Spleen (tissue), 11 donors: Measurements from ENCODE around the gene CHD1. TPM values are rescaled to one million over a fixed set of nuclear protein-coding genes. Genes with fewer than 3 reads are reported as not detected.

Experiments used
- DNase-seq: peaks from one replicate; pipeline ENCODE4 v3.0.0-alpha.2; 2020
- H3K27ac ChIP-seq, 8 donors: fragments of 200-600 bp; sonication (generic) in 7 of 8; 1 replicate in 4 of 8; 2 replicates in 4 of 8; pipeline versions ENCODE4 v1.5.0 to v1.8.0; 2016 to 2021; ENCODE audit warnings: inconsistent platforms in 4 of 8, mild to moderate bottlenecking in 4 of 8, moderate library complexity in 1 of 8
- H3K27me3 ChIP-seq, 7 donors: fragments of 200-600 bp; sonication (generic) in 6 of 7; replicated peaks in 1 of 7; 1 replicate in 4 of 7; 2 replicates in 3 of 7; pipeline versions ENCODE4 v1.5.0 to v1.8.0; 2016 to 2021; ENCODE audit warnings: inconsistent platforms in 3 of 7, mild to moderate bottlenecking in 1 of 7
- H3K36me3 ChIP-seq, 6 donors: fragments of 200-600 bp; sonication (generic) in 5 of 6; 1 replicate in 4 of 6; 2 replicates in 2 of 6; pipeline versions ENCODE4 v1.5.0 to v1.8.0; 2016 to 2021; ENCODE audit warnings: inconsistent platforms in 2 of 6
- H3K4me1 ChIP-seq, 6 donors: fragments of 200-600 bp; sonication (generic) in 5 of 6; 1 replicate in 3 of 6; 2 replicates in 3 of 6; pipeline versions ENCODE4 v1.5.0 to v1.8.0; 2016 to 2021; ENCODE audit warnings: inconsistent platforms in 3 of 6
- H3K4me3 ChIP-seq, 8 donors: fragments of 200-600 bp; sonication (generic) in 7 of 8; 1 replicate in 4 of 8; 2 replicates in 4 of 8; pipeline versions ENCODE4 v1.5.0 to v1.8.0; 2016 to 2021; ENCODE audit warnings: inconsistent platforms in 4 of 8, mild to moderate bottlenecking in 4 of 8, moderate library complexity in 2 of 8
- H3K9me3 ChIP-seq, 8 donors: fragments of 200-600 bp; sonication (generic) in 7 of 8; 1 replicate in 4 of 8; 2 replicates in 4 of 8; pipeline versions ENCODE4 v1.5.0 to v1.8.0; 2016 to 2021; ENCODE audit warnings: inconsistent platforms in 4 of 8
- POLR2A ChIP-seq, 3 donors: fragments of 450-650 bp; IDR thresholded peaks; one replicate each; pipeline ENCODE4 v1.5.1; 2017; ENCODE audit warnings: antibody characterized with exemption in 3 of 3, mild to moderate bottlenecking in 1 of 3
- POLR2AphosphoS5 ChIP-seq, 3 donors: sonication (generic); formaldehyde crosslinking; IDR thresholded peaks; one replicate each; pipeline ENCODE4 v1.5.1; 2017; ENCODE audit warnings: antibody characterized with exemption in 3 of 3
- WGBS, 5 donors: extraction: QIAGEN DNeasy Blood & Tissue Kit in 3 of 5; methylation state at CpG; one replicate each; pipeline versions ENCODE4 v1.1.5 to v1.1.7; 2013 to 2018; 5-methylcytosine and 5-hydroxymethylcytosine counted together
- intact Hi-C: fragments of 100-400 bp; cut with DNase I; formaldehyde crosslinking; loops from one replicate; pipeline ENCODE4 v1.15.0; 2023; ENCODE audit warnings: low total_unique reads
- polyA plus RNA-seq, 3 donors: library from polyadenylated mRNA; stranded (reverse); fragments of 200-250 nt; gene quantifications; one replicate each; pipeline ENCODE4 v1.2.1, GENCODE V29; 2013
- total RNA-seq, 7 donors: library from RNA; depleted of rRNA in 3 of 7; stranded (reverse); fragments of >200 nt in 3 of 7; fragmentation: NEBNext Ultra II Directional in 4 of 7; extraction: Animal tissue kit (Norgen Biotek cat#: 25700) in 4 of 7; gene quantifications; one replicate each; pipeline versions ENCODE4 v1.1.0 to v1.2.1, GENCODE V29; 2016 to 2021
- TF ChIP-seq, protein P1 (sequence below), 11 experiments: fragments of 200-600 bp in 7 of 11; fragments of 450-650 bp in 4 of 11; sonication (generic) in 4 of 11; IDR thresholded peaks in 8 of 11; conservative IDR thresholded peaks in 3 of 11; 1 replicate in 7 of 11; 2 replicates in 4 of 11; pipeline versions ENCODE4 v1.4.0 to v1.8.0; 2016 to 2021; ENCODE audit warnings: antibody characterized with exemption in 11 of 11, inconsistent platforms in 4 of 11, mild to moderate bottlenecking in 1 of 11
- donor health status: healthy with polysubstance abuse.
- donor health status: DM: no; HTN: no; CAD: no; lungs with moderate emphysema.
- donor health status: DM: no; HTN: no; CAD: no.
- donor health status: Bipolar disorder and iron deficiency.
- donor health status: healthy.
- donor health status: DM: no; HTN: no; CAD: no.
- donor health status: DM: yes; HTN: yes; CAD: no.

The CHD1 gene
- total and polyA plus RNA-seq, 10 donors, result 17.3 to 118 (median 66.1) TPM

DNA sequence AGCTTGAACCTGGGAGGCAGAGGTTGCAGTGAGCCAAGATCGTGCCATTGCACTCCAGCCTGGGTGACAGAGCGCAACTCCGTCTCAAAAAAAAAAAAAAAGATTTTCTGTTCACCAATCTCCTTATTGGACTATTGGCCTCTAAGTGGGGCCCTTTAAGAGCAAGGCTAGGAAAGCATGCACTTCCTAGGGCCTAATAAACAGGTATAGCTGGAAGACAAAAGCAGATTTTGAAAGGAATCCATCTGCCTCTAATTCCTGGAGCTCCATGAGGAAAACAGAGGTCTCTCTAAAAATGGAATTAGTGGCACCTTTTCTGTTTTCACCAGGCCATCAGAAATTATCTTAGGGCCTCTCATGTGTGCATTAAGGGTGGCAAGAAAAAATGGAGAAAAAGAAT lies 85.3 kb downstream of the CHD1 start:
- WGBS, 5 donors, result 91 to 97% (median 94%) methylated on average over 3 of the region's 3 CpGs

DNA sequence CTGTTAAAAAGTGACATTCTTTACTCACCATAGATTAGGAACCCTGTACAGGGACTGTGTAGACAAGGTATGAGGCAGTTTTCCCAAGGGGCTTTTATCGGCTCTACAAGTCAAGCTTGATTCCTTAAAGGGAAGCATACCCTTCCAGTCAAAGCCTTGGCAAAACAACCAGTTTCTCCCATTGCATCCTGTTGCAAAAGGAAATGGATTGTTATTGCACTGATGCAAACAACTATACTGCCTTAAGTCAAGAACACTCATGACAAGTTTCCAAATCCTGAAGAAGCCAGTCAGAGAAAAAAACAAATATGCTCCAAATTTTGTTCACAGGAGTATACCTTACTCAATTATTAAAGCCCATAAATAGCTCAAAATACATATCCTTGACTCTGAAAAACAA lies 87.9 kb downstream of the CHD1 start:
- Histone ChIP-seq H3K27me3 (no peaks in the 10 kb centered on the region), H3K4me1 (no peaks in the 10 kb centered on the region), H3K4me3 (no peak overlapping the region), H3K9me3 (peaks cover 0 to 19% (median 17%) of the 10 kb centered on the region in 8 donors), H3K27ac (no peak overlapping the region), H3K36me3 (no peaks in the 10 kb centered on the region)
- intact Hi-C loops, result no loop called here
- WGBS, 5 donors, result 81 to 100% (median 94%) methylated on average over 1 of the region's 1 CpG
- TF ChIP-seq POLR2AphosphoS5 (IDR thresholded peaks at IDR 0.05), result no peak
- TF ChIP-seq, protein P1, sequence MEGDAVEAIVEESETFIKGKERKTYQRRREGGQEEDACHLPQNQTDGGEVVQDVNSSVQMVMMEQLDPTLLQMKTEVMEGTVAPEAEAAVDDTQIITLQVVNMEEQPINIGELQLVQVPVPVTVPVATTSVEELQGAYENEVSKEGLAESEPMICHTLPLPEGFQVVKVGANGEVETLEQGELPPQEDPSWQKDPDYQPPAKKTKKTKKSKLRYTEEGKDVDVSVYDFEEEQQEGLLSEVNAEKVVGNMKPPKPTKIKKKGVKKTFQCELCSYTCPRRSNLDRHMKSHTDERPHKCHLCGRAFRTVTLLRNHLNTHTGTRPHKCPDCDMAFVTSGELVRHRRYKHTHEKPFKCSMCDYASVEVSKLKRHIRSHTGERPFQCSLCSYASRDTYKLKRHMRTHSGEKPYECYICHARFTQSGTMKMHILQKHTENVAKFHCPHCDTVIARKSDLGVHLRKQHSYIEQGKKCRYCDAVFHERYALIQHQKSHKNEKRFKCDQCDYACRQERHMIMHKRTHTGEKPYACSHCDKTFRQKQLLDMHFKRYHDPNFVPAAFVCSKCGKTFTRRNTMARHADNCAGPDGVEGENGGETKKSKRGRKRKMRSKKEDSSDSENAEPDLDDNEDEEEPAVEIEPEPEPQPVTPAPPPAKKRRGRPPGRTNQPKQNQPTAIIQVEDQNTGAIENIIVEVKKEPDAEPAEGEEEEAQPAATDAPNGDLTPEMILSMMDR (IDR thresholded peaks at IDR 0.05 in 8 of 11, conservative IDR thresholded peaks at IDR 0.05 in 3 of 11), result no peak
- TF ChIP-seq POLR2A (IDR thresholded peaks at IDR 0.05), result no peak
- DNase-seq, result no peak

More for the DNA sequence above, 85.3 kb downstream of the CHD1 start:
- Histone ChIP-seq H3K4me3 (no peak overlapping the region), H3K27ac (no peak overlapping the region), H3K27me3 (no peaks in the 10 kb centered on the region), H3K9me3 (peaks cover 0 to 19% (median 17%) of the 10 kb centered on the region in 8 donors), H3K4me1 (no peaks in the 10 kb centered on the region), H3K36me3 (no peaks in the 10 kb centered on the region)
- no peak for DNase-seq
- intact Hi-C loops, result no loop called here
- TF ChIP-seq POLR2A (IDR thresholded peaks at IDR 0.05) (no peak), POLR2AphosphoS5 (IDR thresholded peaks at IDR 0.05) (no peak)
- TF ChIP-seq, protein P1 (IDR thresholded peaks at IDR 0.05 in 8 of 11, conservative IDR thresholded peaks at IDR 0.05 in 3 of 11), result no peak

DNA sequence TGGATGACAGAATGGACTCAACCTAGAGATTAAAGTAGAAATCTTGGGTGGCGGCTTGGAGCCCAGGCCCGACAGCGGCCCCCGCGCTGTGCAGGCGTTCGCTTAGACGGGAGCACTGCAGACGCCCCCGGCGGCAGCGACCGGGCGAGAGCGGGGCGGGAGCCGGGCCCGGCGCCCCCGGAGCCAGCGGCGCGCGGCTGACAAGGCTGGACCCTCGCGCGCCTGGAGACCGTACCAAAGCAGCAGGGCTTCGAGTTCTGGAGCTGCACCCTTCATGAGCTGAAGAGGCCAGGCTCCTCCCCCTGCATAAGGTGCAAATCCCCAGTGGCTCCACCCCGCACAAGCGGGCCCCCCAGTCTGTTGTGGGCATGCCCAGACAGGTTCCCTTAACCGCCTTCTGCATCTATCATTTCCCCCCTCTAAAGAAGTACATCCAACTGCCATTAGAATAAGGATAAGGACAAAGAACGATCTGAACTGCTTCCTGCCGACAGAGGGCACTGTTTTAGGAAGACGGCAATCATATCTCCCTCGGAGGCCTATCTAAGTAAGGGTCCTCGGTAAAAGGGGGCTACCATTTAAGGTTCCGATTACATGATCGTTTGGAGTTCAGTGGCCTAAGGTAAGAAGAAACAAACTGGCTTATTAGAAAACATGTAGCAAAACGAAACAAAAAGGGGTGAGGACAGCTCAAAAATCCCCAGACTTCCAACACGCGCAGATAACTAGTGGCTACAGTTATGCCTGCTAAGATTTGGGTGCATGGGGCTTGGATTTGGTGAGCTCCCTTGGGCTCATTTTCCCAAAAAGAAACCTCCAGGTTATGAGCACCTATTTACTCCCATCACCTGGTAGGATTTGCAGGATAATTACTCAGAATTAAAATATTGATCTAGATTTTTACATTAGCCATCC lies 89.1 kb downstream of the CHD1 start:
- intact Hi-C loops, result no loop called here
- WGBS, 5 donors, result 43 to 73% (median 59%) methylated on average over 19 to 42 of the region's 42 CpGs
- Histone ChIP-seq H3K27ac (no peak overlapping the region), H3K4me1 (no peaks in the 10 kb centered on the region), H3K36me3 (no peaks in the 10 kb centered on the region), H3K4me3 (peak overlapping the region in 6 of 8 donors; percentile 1 to 53 (median 26)), H3K27me3 (no peaks in the 10 kb centered on the region), H3K9me3 (peaks cover 0 to 17% (median 14%) of the 10 kb centered on the region in 8 donors)
- TF ChIP-seq, protein P1 (IDR thresholded peaks at IDR 0.05 in 8 of 11, conservative IDR thresholded peaks at IDR 0.05 in 3 of 11), result peak in 5 of 11 experiments; percentile 16 to 47 (median 20)
- TF ChIP-seq POLR2A (IDR thresholded peaks at IDR 0.05), result no peak
- DNase-seq, result peak; percentile 68

DNA sequence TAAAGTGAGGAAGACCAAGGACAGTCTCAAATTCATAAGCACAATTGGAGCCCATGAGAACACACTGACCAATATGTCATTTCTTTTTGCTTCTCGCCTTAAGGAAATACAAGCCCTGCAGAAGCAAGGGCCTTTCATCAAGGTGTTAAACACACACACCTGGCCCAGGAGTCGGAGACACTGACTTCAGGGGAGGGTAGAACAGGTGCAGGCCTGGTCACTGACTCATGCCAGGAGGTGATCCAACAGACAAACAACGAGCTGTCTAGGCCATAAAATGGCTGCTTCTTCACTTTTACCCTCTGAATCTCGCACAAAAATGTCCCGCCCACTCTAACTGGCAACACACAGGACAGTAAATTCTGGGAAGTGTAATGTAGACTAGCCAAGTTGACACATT lies 92.6 kb downstream of the CHD1 start:
- WGBS, 5 donors, result 89 to 96% (median 92%) methylated on average over 5 of the region's 5 CpGs

More for the DNA sequence above, 92.6 kb downstream of the CHD1 start:
- Histone ChIP-seq H3K27ac (no peak overlapping the region), H3K9me3 (no peaks in the 10 kb centered on the region), H3K4me1 (no peaks in the 10 kb centered on the region), H3K4me3 (no peak overlapping the region), H3K27me3 (no peaks in the 10 kb centered on the region), H3K36me3 (no peaks in the 10 kb centered on the region)
- intact Hi-C loops, result no loop called here
- DNase-seq, result no peak
- TF ChIP-seq POLR2A (IDR thresholded peaks at IDR 0.05) (no peak), POLR2AphosphoS5 (IDR thresholded peaks at IDR 0.05) (no peak)
- TF ChIP-seq, protein P1 (IDR thresholded peaks at IDR 0.05 in 8 of 11, conservative IDR thresholded peaks at IDR 0.05 in 3 of 11), result no peak
